IgD-negative memory B cell (primary cell): Measurements from ENCODE around the gene TBC1D2. TPM values are rescaled to one million over a fixed set of nuclear protein-coding genes. Genes with fewer than 3 reads are reported as not detected.

ENCODE experiments used
- H3K27ac Mint-ChIP-seq, 3 donors: one replicate each; pipeline ENCODE4 v1.8.0; 2020 to 2022; ENCODE audit warnings: mild to moderate bottlenecking in 3 of 3, mixed read lengths in 3 of 3, moderate library complexity in 1 of 3
- H3K27me3 Mint-ChIP-seq: one replicate; pipeline ENCODE4 v1.8.0; 2021; ENCODE audit warnings: mixed read lengths
- H3K36me3 Mint-ChIP-seq: one replicate; pipeline ENCODE4 v1.8.0; 2020; ENCODE audit warnings: mild to moderate bottlenecking, mixed read lengths
- H3K4me1 Mint-ChIP-seq, 3 donors: one replicate each; pipeline ENCODE4 v1.8.0; 2020 to 2022; ENCODE audit warnings: mixed read lengths in 3 of 3, mild to moderate bottlenecking in 1 of 3
- H3K4me3 Mint-ChIP-seq, 4 donors: one replicate each; pipeline ENCODE4 v1.8.0; 2020 to 2022; ENCODE audit warnings: mild to moderate bottlenecking in 4 of 4, mixed read lengths in 4 of 4, moderate library complexity in 3 of 4
- H3K9me3 Mint-ChIP-seq, 3 donors: one replicate each; pipeline ENCODE4 v1.8.0; 2020 to 2021; ENCODE audit warnings: mixed read lengths in 3 of 3, mild to moderate bottlenecking in 1 of 3
- polyA plus RNA-seq: library from polyadenylated mRNA; unstranded; fragments of 300-500 nt; fragmentation: Illumina TruSeq; gene quantifications from one replicate; pipeline ENCODE4 v1.2.3, GENCODE V29; 2021

TBC1D2 gene
- polyA plus RNA-seq, 1 donor from 2014 or later = 5.3 TPM

- Mint-ChIP-seq H3K9me3 (no peaks in the 10 kb centered on the region), H3K27me3 (no peaks in the 10 kb centered on the region), H3K36me3 (peaks cover 11% of the 10 kb centered on the region), H3K4me1 (no peaks in the 10 kb centered on the region), H3K27ac (no peak overlapping the region), H3K4me3 (no peak overlapping the region)
Measured at GRCh38 chr9:98219794-98220370, 35.6 kb downstream of the TBC1D2 start.

GRCh38 chr9:98219364-98219716 lies 36.1 kb downstream of the TBC1D2 start:
- H3K27ac Mint-ChIP-seq = no peak overlapping the region
- H3K36me3 Mint-ChIP-seq = peaks cover 12% of the 10 kb centered on the region
- no peaks in the 10 kb centered on the region for H3K4me1 Mint-ChIP-seq
- H3K9me3 Mint-ChIP-seq = no peaks in the 10 kb centered on the region
- no peaks in the 10 kb centered on the region for H3K27me3 Mint-ChIP-seq
- H3K4me3 Mint-ChIP-seq = no peak overlapping the region

- no peak overlapping the region for H3K4me3 Mint-ChIP-seq
- H3K27me3 Mint-ChIP-seq = no peaks in the 10 kb centered on the region
- no peaks in the 10 kb centered on the region for H3K9me3 Mint-ChIP-seq
- H3K27ac Mint-ChIP-seq = no peak overlapping the region
- H3K4me1 Mint-ChIP-seq = no peaks in the 10 kb centered on the region
- H3K36me3 Mint-ChIP-seq = peaks cover 12% of the 10 kb centered on the region
Measured at GRCh38 chr9:98218562-98219363, 36.7 kb downstream of the TBC1D2 start.

- H3K9me3 Mint-ChIP-seq = no peaks in the 10 kb centered on the region
- no peak overlapping the region for H3K27ac Mint-ChIP-seq
- H3K4me3 Mint-ChIP-seq = no peak overlapping the region
- H3K4me1 Mint-ChIP-seq = no peaks in the 10 kb centered on the region
- H3K36me3 Mint-ChIP-seq = peaks cover 4% of the 10 kb centered on the region
- no peaks in the 10 kb centered on the region for H3K27me3 Mint-ChIP-seq
Measured at GRCh38 chr9:98217255-98217654, 38.2 kb downstream of the TBC1D2 start.

- H3K27ac Mint-ChIP-seq = no peak overlapping the region
- peaks cover 0 to 2% (median 0%) of the 10 kb centered on the region in 3 donors for H3K4me1 Mint-ChIP-seq
- no peaks in the 10 kb centered on the region for H3K27me3 Mint-ChIP-seq
- no peak overlapping the region for H3K4me3 Mint-ChIP-seq
- H3K36me3 Mint-ChIP-seq = peaks cover 4% of the 10 kb centered on the region
- H3K9me3 Mint-ChIP-seq = no peaks in the 10 kb centered on the region
Measured at GRCh38 chr9:98216391-98216790, 39.1 kb downstream of the TBC1D2 start.

- Mint-ChIP-seq H3K9me3 (no peaks in the 10 kb centered on the region), H3K36me3 (peaks cover 2% of the 10 kb centered on the region), H3K4me3 (no peak overlapping the region), H3K27me3 (no peaks in the 10 kb centered on the region), H3K27ac (peak overlapping the region in 1 of 3 donors; percentile 32), H3K4me1 (peaks cover 0 to 2% (median 0%) of the 10 kb centered on the region in 3 donors)
Measured at GRCh38 chr9:98215821-98216220, 39.6 kb downstream of the TBC1D2 start.

- Mint-ChIP-seq H3K27ac (peak overlapping the region in 2 of 3 donors; percentile 24 to 32), H3K36me3 (peaks cover 2% of the 10 kb centered on the region), H3K4me3 (no peak overlapping the region), H3K27me3 (no peaks in the 10 kb centered on the region), H3K9me3 (no peaks in the 10 kb centered on the region), H3K4me1 (peaks cover 0 to 2% (median 0%) of the 10 kb centered on the region in 3 donors)
Measured at GRCh38 chr9:98215271-98215670, 40.2 kb downstream of the TBC1D2 start.

- Mint-ChIP-seq H3K4me1 (peaks cover 0 to 2% (median 0%) of the 10 kb centered on the region in 3 donors), H3K4me3 (no peak overlapping the region), H3K36me3 (peaks cover 2% of the 10 kb centered on the region), H3K27ac (peak overlapping the region in 1 of 3 donors; percentile 24), H3K27me3 (no peaks in the 10 kb centered on the region), H3K9me3 (no peaks in the 10 kb centered on the region)
Measured at GRCh38 chr9:98214811-98215210, 40.6 kb downstream of the TBC1D2 start.

- H3K27me3 Mint-ChIP-seq = no peaks in the 10 kb centered on the region
- peaks cover 2% of the 10 kb centered on the region for H3K36me3 Mint-ChIP-seq
- no peaks in the 10 kb centered on the region for H3K9me3 Mint-ChIP-seq
- no peak overlapping the region for H3K27ac Mint-ChIP-seq
- no peak overlapping the region for H3K4me3 Mint-ChIP-seq
- H3K4me1 Mint-ChIP-seq = peaks cover 0 to 2% (median 1%) of the 10 kb centered on the region in 3 donors
Measured at GRCh38 chr9:98211260-98211659, 44.2 kb downstream of the TBC1D2 start.

GRCh38 chr9:98210435-98210834 lies 45.0 kb downstream of the TBC1D2 start:
- peaks cover 2% of the 10 kb centered on the region for H3K36me3 Mint-ChIP-seq

GRCh38 chr9:98209530-98209929 lies 45.9 kb downstream of the TBC1D2 start:
- Mint-ChIP-seq H3K4me1 (peaks cover 3 to 8% (median 6%) of the 10 kb centered on the region in 3 donors), H3K36me3 (no peaks in the 10 kb centered on the region), H3K27me3 (no peaks in the 10 kb centered on the region), H3K4me3 (no peak overlapping the region), H3K27ac (no peak overlapping the region), H3K9me3 (no peaks in the 10 kb centered on the region)

More at GRCh38 chr9:98210435-98210834, 45.0 kb downstream of the TBC1D2 start:
- no peak overlapping the region for H3K27ac Mint-ChIP-seq
- H3K27me3 Mint-ChIP-seq = no peaks in the 10 kb centered on the region
- H3K4me1 Mint-ChIP-seq = peaks cover 3 to 8% (median 6%) of the 10 kb centered on the region in 3 donors
- H3K9me3 Mint-ChIP-seq = no peaks in the 10 kb centered on the region
- no peak overlapping the region for H3K4me3 Mint-ChIP-seq

GRCh38 chr9:98208635-98209034 lies 46.8 kb downstream of the TBC1D2 start:
- Mint-ChIP-seq H3K4me1 (peaks cover 3 to 8% (median 6%) of the 10 kb centered on the region in 3 donors), H3K27me3 (no peaks in the 10 kb centered on the region), H3K27ac (no peak overlapping the region), H3K9me3 (no peaks in the 10 kb centered on the region), H3K36me3 (no peaks in the 10 kb centered on the region), H3K4me3 (no peak overlapping the region)

GRCh38 chr9:98207606-98208005 lies 47.8 kb downstream of the TBC1D2 start:
- no peak overlapping the region for H3K4me3 Mint-ChIP-seq
- no peak overlapping the region for H3K27ac Mint-ChIP-seq
- H3K36me3 Mint-ChIP-seq = no peaks in the 10 kb centered on the region
- H3K9me3 Mint-ChIP-seq = no peaks in the 10 kb centered on the region
- H3K27me3 Mint-ChIP-seq = no peaks in the 10 kb centered on the region
- peaks cover 3 to 8% (median 6%) of the 10 kb centered on the region in 3 donors for H3K4me1 Mint-ChIP-seq

- no peak overlapping the region for H3K4me3 Mint-ChIP-seq
Measured at GRCh38 chr9:98206754-98207153, 48.7 kb downstream of the TBC1D2 start.

GRCh38 chr9:98204692-98205091 lies 50.8 kb downstream of the TBC1D2 start:
- Mint-ChIP-seq H3K27me3 (no peaks in the 10 kb centered on the region), H3K27ac (no peak overlapping the region), H3K9me3 (no peaks in the 10 kb centered on the region), H3K4me1 (peaks cover 14 to 18% (median 17%) of the 10 kb centered on the region in 3 donors), H3K36me3 (no peaks in the 10 kb centered on the region), H3K4me3 (no peak overlapping the region)

More at GRCh38 chr9:98206754-98207153, 48.7 kb downstream of the TBC1D2 start:
- Mint-ChIP-seq H3K27me3 (no peaks in the 10 kb centered on the region), H3K9me3 (no peaks in the 10 kb centered on the region), H3K36me3 (no peaks in the 10 kb centered on the region), H3K27ac (no peak overlapping the region), H3K4me1 (peaks cover 5 to 8% (median 5%) of the 10 kb centered on the region in 3 donors)

- no peaks in the 10 kb centered on the region for H3K27me3 Mint-ChIP-seq
- peaks cover 14 to 19% (median 19%) of the 10 kb centered on the region in 3 donors for H3K4me1 Mint-ChIP-seq
- H3K9me3 Mint-ChIP-seq = no peaks in the 10 kb centered on the region
- no peak overlapping the region for H3K27ac Mint-ChIP-seq
- H3K36me3 Mint-ChIP-seq = no peaks in the 10 kb centered on the region
- H3K4me3 Mint-ChIP-seq = no peak overlapping the region
Measured at GRCh38 chr9:98203153-98203552, 52.3 kb downstream of the TBC1D2 start.
